Epithelial cell of proximal tubule (primary cell): Measurements from ENCODE around the gene CLDN10. TPM values are rescaled to one million over a fixed set of nuclear protein-coding genes. Genes with fewer than 3 reads are reported as not detected.

Experiments used
- DNase-seq: peaks from one replicate; pipeline ENCODE4 v3.0.0-alpha.2; 2011; ENCODE audit warnings: low read depth
- H3K4me3 ChIP-seq: 2 replicates; pipeline ENCODE4 v1.5.1; 2011; ENCODE audit warnings: low read depth, mild to moderate bottlenecking, low read length
- CTCF ChIP-seq: conservative IDR thresholded peaks from 2 replicates; pipeline ENCODE4 v1.5.1; 2012; ENCODE audit warnings: low read depth, mild to moderate bottlenecking, low read length
- total RNA-seq: library from RNA; depleted of rRNA; stranded (reverse); fragments of >200 nt; gene quantifications from 2 replicates; pipeline ENCODE4 v1.2.3, GENCODE V29; 2015

Gene CLDN10
- total RNA-seq, 1 donor from 2014 or later = 65.2 TPM

GRCh38 chr13:95568131-95568530 lies 15.6 kb downstream of the CLDN10 start:
- no peak overlapping the region for H3K4me3 ChIP-seq
- DNase-seq = peak; percentile 29
- TF ChIP-seq CTCF = no peak

- H3K4me3 ChIP-seq = no peak overlapping the region
- no peak for TF ChIP-seq CTCF
- no peak for DNase-seq
These were observed 17.5 kb downstream of the CLDN10 start for GRCh38 chr13:95570016-95570415.

- no peak for DNase-seq
- no peak for TF ChIP-seq CTCF
- no peak overlapping the region for H3K4me3 ChIP-seq
These were observed 19.4 kb downstream of the CLDN10 start for GRCh38 chr13:95571941-95572340.

GRCh38 chr13:95573221-95573620 lies 20.7 kb downstream of the CLDN10 start:
- DNase-seq = no peak
- no peak for TF ChIP-seq CTCF
- no peak overlapping the region for H3K4me3 ChIP-seq

- TF ChIP-seq CTCF = no peak
- no peak for DNase-seq
- no peak overlapping the region for H3K4me3 ChIP-seq
These were observed 26.8 kb downstream of the CLDN10 start for GRCh38 chr13:95579303-95579702.

GRCh38 chr13:95585867-95586266 lies 33.3 kb downstream of the CLDN10 start:
- no peak overlapping the region for H3K4me3 ChIP-seq
- no peak for DNase-seq
- no peak for TF ChIP-seq CTCF

GRCh38 chr13:95588134-95588533 lies 35.6 kb downstream of the CLDN10 start:
- no peak for TF ChIP-seq CTCF
- no peak for DNase-seq

More at GRCh38 chr13:95588134-95588533, 35.6 kb downstream of the CLDN10 start:
- no peak overlapping the region for H3K4me3 ChIP-seq
